Measurements from ENCODE around the gene NUP50.

- TF ChIP-seq POLR2AphosphoS5 (IDR thresholded peaks at IDR 0.05; ENCODE audit: insufficient read depth in 1 of 2, low read depth in 1 of 2) (no peak), POLR2A (IDR thresholded peaks at IDR 0.05) (no peak)
- TF ChIP-seq, protein P1, sequence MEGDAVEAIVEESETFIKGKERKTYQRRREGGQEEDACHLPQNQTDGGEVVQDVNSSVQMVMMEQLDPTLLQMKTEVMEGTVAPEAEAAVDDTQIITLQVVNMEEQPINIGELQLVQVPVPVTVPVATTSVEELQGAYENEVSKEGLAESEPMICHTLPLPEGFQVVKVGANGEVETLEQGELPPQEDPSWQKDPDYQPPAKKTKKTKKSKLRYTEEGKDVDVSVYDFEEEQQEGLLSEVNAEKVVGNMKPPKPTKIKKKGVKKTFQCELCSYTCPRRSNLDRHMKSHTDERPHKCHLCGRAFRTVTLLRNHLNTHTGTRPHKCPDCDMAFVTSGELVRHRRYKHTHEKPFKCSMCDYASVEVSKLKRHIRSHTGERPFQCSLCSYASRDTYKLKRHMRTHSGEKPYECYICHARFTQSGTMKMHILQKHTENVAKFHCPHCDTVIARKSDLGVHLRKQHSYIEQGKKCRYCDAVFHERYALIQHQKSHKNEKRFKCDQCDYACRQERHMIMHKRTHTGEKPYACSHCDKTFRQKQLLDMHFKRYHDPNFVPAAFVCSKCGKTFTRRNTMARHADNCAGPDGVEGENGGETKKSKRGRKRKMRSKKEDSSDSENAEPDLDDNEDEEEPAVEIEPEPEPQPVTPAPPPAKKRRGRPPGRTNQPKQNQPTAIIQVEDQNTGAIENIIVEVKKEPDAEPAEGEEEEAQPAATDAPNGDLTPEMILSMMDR (IDR thresholded peaks at IDR 0.05) = no peak
These were observed 43.8 kb downstream of the NUP50 start for GRCh38 chr22:45207533-45207932.

All from vagina (tissue), 2 donors.